ENCODE measurements around the gene PCDHGA1. TPM values are rescaled to one million over a fixed set of nuclear protein-coding genes. Genes with fewer than 3 reads are reported as not detected.
"Not testable (repeated sequence)": the region's sequence is repeated elsewhere in the genome, so short reads cannot be mapped to it uniquely, and the experiment has no call there.

Gene PCDHGA1
- polyA plus RNA-seq, 1 donor (not counting 4 experiments of a cell fraction or from before 2014, with no cell fraction given): 0.09 TPM

- Histone ChIP-seq H3K27ac (ENCODE audit: control insufficient read depth, insufficient read depth, low read length) (no peak overlapping the region), H3K9me3 (ENCODE audit: control insufficient read depth, low read depth, low read length) (peaks cover 14% of the 10 kb centered on the region), H3K79me2 (ENCODE audit: control insufficient read depth, insufficient read depth, low read length) (no peaks in the 10 kb centered on the region), H3K4me3 (ENCODE audit: control insufficient read depth in 2 of 3, extremely low read depth in 1 of 3, insufficient read depth in 2 of 3, low read depth in 1 of 3, low read length in 3 of 3) (peak overlapping the region in 1 of 3 experiments; percentile 13), H3K27me3 (ENCODE audit: control insufficient read depth, extremely low read depth, insufficient read depth, low read length) (peaks cover 6% of the 10 kb centered on the region), H3K4me1 (ENCODE audit: control insufficient read depth, extremely low read depth, insufficient read depth, low read length) (no peaks in the 10 kb centered on the region), H3K9ac (ENCODE audit: control insufficient read depth, extremely low read depth, insufficient read depth, low read length) (no peak overlapping the region), H3K9me1 (ENCODE audit: control insufficient read depth, extremely low read depth, insufficient read depth, low read length) (no peaks in the 10 kb centered on the region), H4K20me1 (ENCODE audit: control insufficient read depth, extremely low read depth, insufficient read depth, low read length) (no peaks in the 10 kb centered on the region), H3K4me2 (ENCODE audit: control insufficient read depth, extremely low read depth, insufficient read depth, low read depth, low read length) (peak overlapping the region; percentile 14), H3K36me3 (ENCODE audit: control insufficient read depth in 2 of 2, extremely low read depth in 1 of 2, insufficient read depth in 2 of 2, low read length in 2 of 2) (no peaks in the 10 kb centered on the region), H2AFZ (ENCODE audit: control insufficient read depth, low read length) (peak overlapping the region; percentile 26)
- FAIRE-seq: no peak
- DNase-seq (ENCODE audit: low read depth, low spot score): no peak
- TF ChIP-seq CTCF (optimal IDR thresholded peaks at IDR 0.05 in 1 of 3, IDR thresholded peaks at IDR 0.05 in 1 of 3, conservative IDR thresholded peaks at IDR 0.05 in 1 of 3; ENCODE audit: extremely low read depth in 1 of 3, insufficient read depth in 2 of 3, low read length in 3 of 3): no peak
- no peak for TF ChIP-seq EZH2 (IDR thresholded peaks at IDR 0.05; ENCODE audit: low read length)
- dilution Hi-C loops (cut with MboI; ENCODE audit: extremely low pct_ligation_motif_present, low sequenced_read_pairs): no loop called here
Observed at GRCh38 chr5:141343953-141344463, 13.7 kb downstream of the PCDHGA1 start.

- TF ChIP-seq CTCF (optimal IDR thresholded peaks at IDR 0.05 in 1 of 3, IDR thresholded peaks at IDR 0.05 in 1 of 3, conservative IDR thresholded peaks at IDR 0.05 in 1 of 3; ENCODE audit: extremely low read depth in 1 of 3, insufficient read depth in 2 of 3, low read length in 3 of 3): no peak
- TF ChIP-seq EZH2 (IDR thresholded peaks at IDR 0.05; ENCODE audit: low read length): no peak
- Histone ChIP-seq H3K27me3 (ENCODE audit: control insufficient read depth, extremely low read depth, insufficient read depth, low read length) (no peaks in the 10 kb centered on the region), H3K36me3 (ENCODE audit: control insufficient read depth in 2 of 2, extremely low read depth in 1 of 2, insufficient read depth in 2 of 2, low read length in 2 of 2) (no peaks in the 10 kb centered on the region), H4K20me1 (ENCODE audit: control insufficient read depth, extremely low read depth, insufficient read depth, low read length) (no peaks in the 10 kb centered on the region), H2AFZ (ENCODE audit: control insufficient read depth, low read length) (no peak overlapping the region), H3K27ac (ENCODE audit: control insufficient read depth, insufficient read depth, low read length) (no peak overlapping the region), H3K9me3 (ENCODE audit: control insufficient read depth, low read depth, low read length) (peaks cover 10% of the 10 kb centered on the region), H3K4me3 (ENCODE audit: control insufficient read depth in 2 of 3, extremely low read depth in 1 of 3, insufficient read depth in 2 of 3, low read depth in 1 of 3, low read length in 3 of 3) (no peak overlapping the region), H3K9ac (ENCODE audit: control insufficient read depth, extremely low read depth, insufficient read depth, low read length) (no peak overlapping the region), H3K4me1 (ENCODE audit: control insufficient read depth, extremely low read depth, insufficient read depth, low read length) (no peaks in the 10 kb centered on the region), H3K4me2 (ENCODE audit: control insufficient read depth, extremely low read depth, insufficient read depth, low read depth, low read length) (no peak overlapping the region), H3K9me1 (ENCODE audit: control insufficient read depth, extremely low read depth, insufficient read depth, low read length) (no peaks in the 10 kb centered on the region), H3K79me2 (ENCODE audit: control insufficient read depth, insufficient read depth, low read length) (no peaks in the 10 kb centered on the region)
- no peak for DNase-seq (ENCODE audit: low read depth, low spot score)
- dilution Hi-C loops (cut with MboI; ENCODE audit: extremely low pct_ligation_motif_present, low sequenced_read_pairs): no loop called here
- FAIRE-seq: no peak
Observed at GRCh38 chr5:141345327-141345726, 15.0 kb downstream of the PCDHGA1 start.

GRCh38 chr5:141346017-141346416 is 15.7 kb downstream of the PCDHGA1 start:
- FAIRE-seq; H4K20me1 ChIP-seq (ENCODE audit: control insufficient read depth, extremely low read depth, insufficient read depth, low read length); H3K9ac ChIP-seq (ENCODE audit: control insufficient read depth, extremely low read depth, insufficient read depth, low read length); H3K27me3 ChIP-seq (ENCODE audit: control insufficient read depth, extremely low read depth, insufficient read depth, low read length); H3K36me3 ChIP-seq (ENCODE audit: control insufficient read depth in 2 of 2, extremely low read depth in 1 of 2, insufficient read depth in 2 of 2, low read length in 2 of 2); H3K4me2 ChIP-seq (ENCODE audit: control insufficient read depth, extremely low read depth, insufficient read depth, low read depth, low read length); DNase-seq (ENCODE audit: low read depth, low spot score); H2AFZ ChIP-seq (ENCODE audit: control insufficient read depth, low read length); dilution Hi-C loops (cut with MboI; ENCODE audit: extremely low pct_ligation_motif_present, low sequenced_read_pairs); H3K79me2 ChIP-seq (ENCODE audit: control insufficient read depth, insufficient read depth, low read length); H3K4me3 ChIP-seq (ENCODE audit: control insufficient read depth in 2 of 3, extremely low read depth in 1 of 3, insufficient read depth in 2 of 3, low read depth in 1 of 3, low read length in 3 of 3); H3K27ac ChIP-seq (ENCODE audit: control insufficient read depth, insufficient read depth, low read length); H3K4me1 ChIP-seq (ENCODE audit: control insufficient read depth, extremely low read depth, insufficient read depth, low read length); H3K9me3 ChIP-seq (ENCODE audit: control insufficient read depth, low read depth, low read length); H3K9me1 ChIP-seq (ENCODE audit: control insufficient read depth, extremely low read depth, insufficient read depth, low read length): not testable (repeated sequence)

All from keratinocyte (primary cell).